ENCODE measurements around the gene DENND2D. TPM values are rescaled to one million over a fixed set of nuclear protein-coding genes. Genes with fewer than 3 reads are reported as not detected.

DENND2D gene
- total and polyA plus RNA-seq, 4 experiments from 2014 or later = 125 to 284 (median 252) TPM

DNA sequence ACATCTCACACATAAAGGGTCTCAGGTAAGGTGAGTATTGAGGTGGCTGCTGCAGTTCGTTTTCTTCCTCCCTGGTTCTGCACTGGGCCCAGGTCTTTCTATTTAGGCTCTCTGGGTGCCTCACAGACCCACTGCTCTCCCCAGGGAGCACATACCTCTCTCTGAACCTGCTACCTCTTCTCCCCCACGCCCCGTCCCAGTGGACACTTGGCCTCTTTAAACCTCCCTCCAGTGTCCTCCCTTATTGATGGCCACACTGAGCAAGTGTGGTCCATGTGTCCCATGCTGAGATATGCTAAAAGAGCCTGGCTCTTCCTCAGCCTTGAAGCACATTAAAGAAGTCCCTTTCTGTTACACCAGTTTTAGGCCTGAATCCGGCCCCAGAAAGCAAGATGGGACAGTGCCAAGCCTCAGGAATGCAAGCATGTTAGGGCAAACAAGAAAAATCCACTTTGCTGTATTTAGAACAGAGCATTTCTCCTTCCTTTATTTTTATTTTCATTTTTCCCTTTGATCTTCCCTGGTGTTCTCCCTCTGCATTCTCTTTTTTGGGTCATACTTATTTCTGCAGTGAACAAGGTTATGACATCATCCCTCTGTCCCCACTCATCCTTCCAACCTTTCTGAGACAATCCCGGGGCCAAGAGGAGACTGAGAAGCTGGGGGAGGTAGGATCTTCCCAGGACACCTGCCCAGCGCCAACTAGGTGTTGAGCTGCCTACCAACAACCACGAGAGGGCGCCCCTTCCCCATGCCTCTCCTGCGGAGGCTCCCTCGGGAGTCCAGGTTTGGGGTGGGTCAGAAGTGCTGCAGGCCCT is 22.1 kb upstream of the DENND2D start:
- H3K27ac Mint-ChIP-seq = peak overlapping the region; percentile 89 to 100 (median 96)
- CTCF ChIA-PET (ENCODE audit: partially characterized antibody) = interaction anchor here (1.0 to 17.0 kb wide), 23 partner anchors 8 to 814 kb away, joined by 3 to 623 read pairs (median 6); partner anchors contain the start of genes CEPT1, DENND2D, DRAM2 and LRIF1
- no peaks in the 10 kb centered on the region for H3K36me3 ChIP-seq (ENCODE audit: insufficient read depth, low read length)
- no peaks in the 10 kb centered on the region for H3K27me3 Mint-ChIP-seq
- peaks cover 98% of the 10 kb centered on the region for H3K4me1 ChIP-seq (ENCODE audit: insufficient read depth, low read length)
- POLR2A ChIA-PET (ENCODE audit: partially characterized antibody) = interaction anchor here (0.6 to 18.7 kb wide), 13 partner anchors 6 to 226 kb away, joined by 3 to 1434 read pairs (median 6); partner anchors contain the start of genes ATP5PB, DENND2D and WDR77
- peaks cover 0 to 6% (median 0%) of the 10 kb centered on the region in 8 donors for H3K9me3 Mint-ChIP-seq
- intact Hi-C loops (cut with micrococcal nuclease) = loop anchor here (1.0 to 10.0 kb wide), 9 partner anchors 26 to 547 kb away; no protein-coding TSS in a partner anchor
- H3K4me3 ChIP-seq (ENCODE audit: low read length in 2 of 2) = peak overlapping the region; percentile 25 to 39
- H3K27me3 ChIP-seq (ENCODE audit: insufficient read depth, low read length) = no peaks in the 10 kb centered on the region
- H3K4me3 Mint-ChIP-seq = peak overlapping the region; percentile 79 to 95 (median 85)
- peaks cover 76 to 97% (median 89%) of the 10 kb centered on the region in 4 donors for H3K4me1 Mint-ChIP-seq
- DNase-seq = peak; percentile 63 to 75 (median 68)
- peaks cover 0 to 2% of the 10 kb centered on the region in 2 donors for H3K36me3 Mint-ChIP-seq
- H3K9me3 ChIP-seq (ENCODE audit: control insufficient read depth in 1 of 2, low read length in 2 of 2) = no peaks in the 10 kb centered on the region
- H3K27ac ChIP-seq (ENCODE audit: low read depth, low read length) = peak overlapping the region; percentile 54

- H3K4me3 ChIP-seq (ENCODE audit: low read length in 2 of 2) = peak overlapping the region; percentile 8 to 39
- DNase-seq = peak; percentile 65 to 77 (median 70)
- peaks cover 0 to 6% (median 0%) of the 10 kb centered on the region in 8 donors for H3K9me3 Mint-ChIP-seq
- POLR2A ChIA-PET (ENCODE audit: partially characterized antibody) = interaction anchor here (0.6 to 18.7 kb wide), 14 partner anchors 9 to 286 kb away, joined by 3 to 1434 read pairs (median 4); partner anchors contain the start of genes ATP5PB, CEPT1, DENND2D and DRAM2
- peak overlapping the region; percentile 54 for H3K27ac ChIP-seq (ENCODE audit: low read depth, low read length)
- peaks cover 77 to 97% (median 90%) of the 10 kb centered on the region in 4 donors for H3K4me1 Mint-ChIP-seq
- no peaks in the 10 kb centered on the region for H3K27me3 Mint-ChIP-seq
- CTCF ChIA-PET (ENCODE audit: partially characterized antibody) = interaction anchor here (0.9 to 17.0 kb wide), 10 partner anchors 14 to 533 kb away, joined by 3 to 623 read pairs (median 3); partner anchors contain the start of gene DENND2D
- H3K27me3 ChIP-seq (ENCODE audit: insufficient read depth, low read length) = no peaks in the 10 kb centered on the region
- H3K4me3 Mint-ChIP-seq = peak overlapping the region; percentile 79 to 95 (median 85)
- H3K36me3 ChIP-seq (ENCODE audit: insufficient read depth, low read length) = no peaks in the 10 kb centered on the region
- H3K4me1 ChIP-seq (ENCODE audit: insufficient read depth, low read length) = peaks cover 98% of the 10 kb centered on the region
- H3K9me3 ChIP-seq (ENCODE audit: control insufficient read depth in 1 of 2, low read length in 2 of 2) = no peaks in the 10 kb centered on the region
- H3K27ac Mint-ChIP-seq = peak overlapping the region; percentile 89 to 100 (median 96)
- intact Hi-C loops (cut with micrococcal nuclease) = loop anchor here (2.0 to 10.0 kb wide), 5 partner anchors 25 to 403 kb away; no protein-coding TSS in a partner anchor
- peaks cover 0 to 2% of the 10 kb centered on the region in 2 donors for H3K36me3 Mint-ChIP-seq
Observed at GRCh38 chr1:111221633-111222291, 21.3 kb upstream of the DENND2D start.

- H3K27ac Mint-ChIP-seq = peak overlapping the region; percentile 89 to 100 (median 96)
- peaks cover 98% of the 10 kb centered on the region for H3K4me1 ChIP-seq (ENCODE audit: insufficient read depth, low read length)
- DNase-seq = no peak
- intact Hi-C loops (cut with micrococcal nuclease) = loop anchor here (5.0 to 10.0 kb wide), 3 partner anchors 34 to 404 kb away; no protein-coding TSS in a partner anchor
- ChIA-PET CTCF (ENCODE audit: partially characterized antibody) (interaction anchor here (0.8 to 17.0 kb wide), 11 partner anchors 12 to 534 kb away, joined by 3 to 623 read pairs (median 3); partner anchors contain the start of genes CEPT1, DENND2D and DRAM2), POLR2A (ENCODE audit: partially characterized antibody) (interaction anchor here (0.7 to 18.7 kb wide), 12 partner anchors 8 to 287 kb away, joined by 3 to 1434 read pairs (median 4); partner anchors contain the start of genes CEPT1, DENND2D and DRAM2)
- no peaks in the 10 kb centered on the region for H3K27me3 ChIP-seq (ENCODE audit: insufficient read depth, low read length)
- H3K36me3 ChIP-seq (ENCODE audit: insufficient read depth, low read length) = no peaks in the 10 kb centered on the region
- H3K9me3 ChIP-seq (ENCODE audit: control insufficient read depth in 1 of 2, low read length in 2 of 2) = no peaks in the 10 kb centered on the region
- peak overlapping the region; percentile 8 to 39 for H3K4me3 ChIP-seq (ENCODE audit: low read length in 2 of 2)
- no peaks in the 10 kb centered on the region for H3K27me3 Mint-ChIP-seq
- peaks cover 79 to 97% (median 90%) of the 10 kb centered on the region in 4 donors for H3K4me1 Mint-ChIP-seq
- peaks cover 0 to 2% of the 10 kb centered on the region in 2 donors for H3K36me3 Mint-ChIP-seq
- peak overlapping the region; percentile 54 for H3K27ac ChIP-seq (ENCODE audit: low read depth, low read length)
- peak overlapping the region; percentile 79 to 95 (median 85) for H3K4me3 Mint-ChIP-seq
- H3K9me3 Mint-ChIP-seq = peaks cover 0 to 6% (median 0%) of the 10 kb centered on the region in 8 donors
Observed at GRCh38 chr1:111221276-111221632, 20.8 kb upstream of the DENND2D start.

DNA sequence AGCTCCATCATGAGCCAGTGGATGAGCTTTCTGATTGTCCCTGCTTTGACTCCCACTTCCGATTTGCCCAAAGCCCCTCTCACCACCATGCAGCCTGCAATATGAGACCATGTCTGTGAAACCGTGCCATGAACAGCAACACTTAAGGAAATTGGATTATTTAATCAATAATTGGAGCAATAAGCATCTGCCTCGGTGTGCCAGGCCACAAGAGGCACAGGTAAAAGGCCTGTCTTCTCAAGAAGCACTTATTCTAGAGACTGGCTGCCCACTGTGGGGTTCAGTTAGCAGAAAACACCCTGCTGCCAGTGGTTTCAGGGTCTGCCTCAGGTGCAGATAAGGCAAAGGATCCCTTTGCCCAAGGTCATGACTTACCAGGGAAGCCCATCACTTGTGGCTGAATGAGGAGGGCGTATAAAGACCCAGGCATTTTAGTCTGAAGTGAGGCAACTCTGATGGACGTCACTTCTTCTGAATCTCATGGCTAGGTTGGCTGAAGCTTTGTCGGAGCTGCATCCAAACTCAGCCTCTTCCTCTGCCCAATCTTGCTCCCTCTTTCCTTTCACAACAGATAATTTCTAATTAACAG is 19.9 kb upstream of the DENND2D start:
- no peaks in the 10 kb centered on the region for H3K9me3 ChIP-seq (ENCODE audit: control insufficient read depth in 1 of 2, low read length in 2 of 2)
- DNase-seq = no peak
- peak overlapping the region; percentile 15 to 95 (median 74) for H3K4me3 Mint-ChIP-seq
- H3K4me1 ChIP-seq (ENCODE audit: insufficient read depth, low read length) = peaks cover 98% of the 10 kb centered on the region
- peaks cover 0 to 2% of the 10 kb centered on the region in 2 donors for H3K27me3 Mint-ChIP-seq
- H3K9me3 Mint-ChIP-seq = peaks cover 0 to 9% (median 0%) of the 10 kb centered on the region in 8 donors
- H3K36me3 Mint-ChIP-seq = peaks cover 0 to 7% of the 10 kb centered on the region in 2 donors
- intact Hi-C loops (cut with micrococcal nuclease) = loop anchor here (5.0 to 10.0 kb wide), 3 partner anchors 33 to 404 kb away; no protein-coding TSS in a partner anchor
- POLR2A ChIA-PET (ENCODE audit: partially characterized antibody) = interaction anchor here (1.0 to 18.7 kb wide), 9 partner anchors 6 to 288 kb away, joined by 3 to 1434 read pairs (median 15); partner anchors contain the start of genes CEPT1, CHI3L2, DENND2D and DRAM2
- CTCF ChIA-PET (ENCODE audit: partially characterized antibody) = interaction anchor here (0.8 to 17.0 kb wide), 8 partner anchors 11 to 287 kb away, joined by 3 to 623 read pairs (median 4); partner anchors contain the start of genes CEPT1, DENND2D and DRAM2
- no peaks in the 10 kb centered on the region for H3K36me3 ChIP-seq (ENCODE audit: insufficient read depth, low read length)
- peak overlapping the region; percentile 84 to 100 (median 96) for H3K27ac Mint-ChIP-seq
- peak overlapping the region in 1 of 2 donors; percentile 5 for H3K4me3 ChIP-seq (ENCODE audit: low read length in 2 of 2)
- peak overlapping the region; percentile 59 for H3K27ac ChIP-seq (ENCODE audit: low read depth, low read length)
- no peaks in the 10 kb centered on the region for H3K27me3 ChIP-seq (ENCODE audit: insufficient read depth, low read length)
- H3K4me1 Mint-ChIP-seq = peaks cover 80 to 97% (median 90%) of the 10 kb centered on the region in 4 donors

- H3K27ac Mint-ChIP-seq = peak overlapping the region; percentile 84 to 100 (median 96)
- CTCF ChIA-PET (ENCODE audit: partially characterized antibody) = interaction anchor here (0.9 to 17.0 kb wide), 7 partner anchors 24 to 374 kb away, joined by 3 to 623 read pairs (median 5); partner anchors contain the start of gene DENND2D
- POLR2A ChIA-PET (ENCODE audit: partially characterized antibody) = interaction anchor here (0.8 to 18.7 kb wide), 13 partner anchors 7 to 600 kb away, joined by 3 to 1434 read pairs (median 6); partner anchors contain the start of genes CEPT1, CHI3L2, DENND2D and DRAM2
- Histone ChIP-seq H3K27ac (ENCODE audit: low read depth, low read length) (peak overlapping the region; percentile 59), H3K4me3 (ENCODE audit: low read length in 2 of 2) (peak overlapping the region in 1 of 2 donors; percentile 4), H3K27me3 (ENCODE audit: insufficient read depth, low read length) (no peaks in the 10 kb centered on the region), H3K4me1 (ENCODE audit: insufficient read depth, low read length) (peaks cover 98% of the 10 kb centered on the region), H3K36me3 (ENCODE audit: insufficient read depth, low read length) (no peaks in the 10 kb centered on the region), H3K9me3 (ENCODE audit: control insufficient read depth in 1 of 2, low read length in 2 of 2) (no peaks in the 10 kb centered on the region)
- peaks cover 0 to 8% of the 10 kb centered on the region in 2 donors for H3K36me3 Mint-ChIP-seq
- DNase-seq = no peak
- intact Hi-C loops (cut with micrococcal nuclease) = loop anchor here (5.0 to 10.0 kb wide), 4 partner anchors 32 to 405 kb away; partner anchors contain the start of gene LRIF1
- peaks cover 0 to 9% (median 0%) of the 10 kb centered on the region in 8 donors for H3K9me3 Mint-ChIP-seq
- peak overlapping the region; percentile 15 to 95 (median 74) for H3K4me3 Mint-ChIP-seq
- H3K27me3 Mint-ChIP-seq = peaks cover 0 to 2% of the 10 kb centered on the region in 2 donors
- peaks cover 81 to 97% (median 90%) of the 10 kb centered on the region in 4 donors for H3K4me1 Mint-ChIP-seq
Observed at GRCh38 chr1:111219557-111220286, 19.3 kb upstream of the DENND2D start.
